Measurements from ENCODE around the gene GRHL3.

DNA sequence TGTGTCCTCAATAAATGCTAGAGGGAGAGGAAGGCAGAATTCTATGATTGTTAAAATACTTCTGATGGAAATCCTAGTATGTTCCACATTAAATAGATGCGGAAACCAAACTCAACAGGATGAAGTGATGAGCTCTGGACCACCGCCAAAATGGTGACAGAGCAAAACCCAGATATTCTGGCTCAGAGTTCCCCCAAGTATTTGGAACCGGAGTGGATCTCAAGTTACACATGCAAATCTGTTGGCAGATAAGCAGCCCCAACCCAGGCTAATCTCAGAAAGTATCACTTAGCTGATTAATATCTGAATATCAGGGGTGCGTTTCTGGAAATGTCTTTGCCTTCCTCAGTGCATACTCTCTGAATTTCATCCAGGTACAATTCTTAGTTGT lies 17.4 kb upstream of the GRHL3 start:
- TF ChIP-seq EP300 (IDR thresholded peaks at IDR 0.05) (no peak), POLR2A (IDR thresholded peaks at IDR 0.05) (no peak)
- TF ChIP-seq, protein P1, sequence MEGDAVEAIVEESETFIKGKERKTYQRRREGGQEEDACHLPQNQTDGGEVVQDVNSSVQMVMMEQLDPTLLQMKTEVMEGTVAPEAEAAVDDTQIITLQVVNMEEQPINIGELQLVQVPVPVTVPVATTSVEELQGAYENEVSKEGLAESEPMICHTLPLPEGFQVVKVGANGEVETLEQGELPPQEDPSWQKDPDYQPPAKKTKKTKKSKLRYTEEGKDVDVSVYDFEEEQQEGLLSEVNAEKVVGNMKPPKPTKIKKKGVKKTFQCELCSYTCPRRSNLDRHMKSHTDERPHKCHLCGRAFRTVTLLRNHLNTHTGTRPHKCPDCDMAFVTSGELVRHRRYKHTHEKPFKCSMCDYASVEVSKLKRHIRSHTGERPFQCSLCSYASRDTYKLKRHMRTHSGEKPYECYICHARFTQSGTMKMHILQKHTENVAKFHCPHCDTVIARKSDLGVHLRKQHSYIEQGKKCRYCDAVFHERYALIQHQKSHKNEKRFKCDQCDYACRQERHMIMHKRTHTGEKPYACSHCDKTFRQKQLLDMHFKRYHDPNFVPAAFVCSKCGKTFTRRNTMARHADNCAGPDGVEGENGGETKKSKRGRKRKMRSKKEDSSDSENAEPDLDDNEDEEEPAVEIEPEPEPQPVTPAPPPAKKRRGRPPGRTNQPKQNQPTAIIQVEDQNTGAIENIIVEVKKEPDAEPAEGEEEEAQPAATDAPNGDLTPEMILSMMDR (IDR thresholded peaks at IDR 0.05), result no peak

Measured in tibial nerve (tissue), 4 donors.